ENCODE data around the gene ATP2B3. TPM values are rescaled to one million over a fixed set of nuclear protein-coding genes. Genes with fewer than 3 reads are reported as not detected.

ATP2B3 gene
- total RNA-seq, 1 donor from 2014 or later: 0.25 TPM

- Histone ChIP-seq H3K4me3 (no peak overlapping the region), H3K36me3 (no peaks in the 10 kb centered on the region), H3K4me1 (peaks cover 25% of the 10 kb centered on the region), H3K27me3 (no peaks in the 10 kb centered on the region), H3K9me3 (no peaks in the 10 kb centered on the region), H3K27ac (no peak overlapping the region)
- DNase-seq (ENCODE audit: extremely low spot score in 2 of 2): no peak
- TF ChIP-seq CTCF (IDR thresholded peaks at IDR 0.05) (no peak), POLR2AphosphoS5 (IDR thresholded peaks at IDR 0.05; ENCODE audit: insufficient read depth in 1 of 2, low read depth in 1 of 2) (no peak), POLR2A (IDR thresholded peaks at IDR 0.05) (no peak)
- intact Hi-C loops (cut with DNase I): no loop called here
Measured at GRCh38 chrX:153485396-153486080, 31.9 kb upstream of the ATP2B3 start.

- intact Hi-C loops (cut with DNase I): no loop called here
- H3K4me3 ChIP-seq: no peak overlapping the region
- no peaks in the 10 kb centered on the region for H3K36me3 ChIP-seq
- DNase-seq (ENCODE audit: extremely low spot score in 2 of 2): no peak
- no peaks in the 10 kb centered on the region for H3K9me3 ChIP-seq
- peaks cover 20% of the 10 kb centered on the region for H3K4me1 ChIP-seq
- no peaks in the 10 kb centered on the region for H3K27me3 ChIP-seq
- no peak for TF ChIP-seq POLR2A (IDR thresholded peaks at IDR 0.05)
- TF ChIP-seq POLR2AphosphoS5 (IDR thresholded peaks at IDR 0.05; ENCODE audit: insufficient read depth in 1 of 2, low read depth in 1 of 2): no peak
- no peak for TF ChIP-seq CTCF (IDR thresholded peaks at IDR 0.05)
- no peak overlapping the region for H3K27ac ChIP-seq
Measured at GRCh38 chrX:153486171-153486570, 31.3 kb upstream of the ATP2B3 start.

- H3K4me1 ChIP-seq: peaks cover 30% of the 10 kb centered on the region
- DNase-seq (ENCODE audit: extremely low spot score in 2 of 2): no peak
- intact Hi-C loops (cut with DNase I): no loop called here
- H3K27me3 ChIP-seq: no peaks in the 10 kb centered on the region
- peak overlapping the region; percentile 36 for H3K27ac ChIP-seq
- H3K36me3 ChIP-seq: no peaks in the 10 kb centered on the region
- no peaks in the 10 kb centered on the region for H3K9me3 ChIP-seq
- H3K4me3 ChIP-seq: no peak overlapping the region
- no peak for TF ChIP-seq CTCF (IDR thresholded peaks at IDR 0.05)
- no peak for TF ChIP-seq POLR2AphosphoS5 (IDR thresholded peaks at IDR 0.05; ENCODE audit: insufficient read depth in 1 of 2, low read depth in 1 of 2)
- no peak for TF ChIP-seq POLR2A (IDR thresholded peaks at IDR 0.05)
Measured at GRCh38 chrX:153487590-153488071, 29.8 kb upstream of the ATP2B3 start.

- no peak for TF ChIP-seq POLR2A (IDR thresholded peaks at IDR 0.05)
- Histone ChIP-seq H3K27ac (peak overlapping the region; percentile 36), H3K36me3 (no peaks in the 10 kb centered on the region), H3K9me3 (no peaks in the 10 kb centered on the region), H3K27me3 (no peaks in the 10 kb centered on the region), H3K4me1 (peaks cover 30% of the 10 kb centered on the region), H3K4me3 (no peak overlapping the region)
- intact Hi-C loops (cut with DNase I): no loop called here
- DNase-seq (ENCODE audit: extremely low spot score in 2 of 2): no peak
Measured at GRCh38 chrX:153488231-153488914, 29.1 kb upstream of the ATP2B3 start.

- DNase-seq (ENCODE audit: extremely low spot score in 2 of 2): no peak
- Histone ChIP-seq H3K27ac (no peak overlapping the region), H3K9me3 (no peaks in the 10 kb centered on the region), H3K4me1 (peaks cover 48% of the 10 kb centered on the region), H3K4me3 (no peak overlapping the region), H3K27me3 (no peaks in the 10 kb centered on the region), H3K36me3 (no peaks in the 10 kb centered on the region)
- no peak for TF ChIP-seq CTCF (IDR thresholded peaks at IDR 0.05)
- TF ChIP-seq POLR2A (IDR thresholded peaks at IDR 0.05): no peak
- TF ChIP-seq POLR2AphosphoS5 (IDR thresholded peaks at IDR 0.05; ENCODE audit: insufficient read depth in 1 of 2, low read depth in 1 of 2): no peak
- intact Hi-C loops (cut with DNase I): no loop called here
Measured at GRCh38 chrX:153490217-153490930, 27.1 kb upstream of the ATP2B3 start.
